ENCODE data around the gene SLC2A11.

DNA sequence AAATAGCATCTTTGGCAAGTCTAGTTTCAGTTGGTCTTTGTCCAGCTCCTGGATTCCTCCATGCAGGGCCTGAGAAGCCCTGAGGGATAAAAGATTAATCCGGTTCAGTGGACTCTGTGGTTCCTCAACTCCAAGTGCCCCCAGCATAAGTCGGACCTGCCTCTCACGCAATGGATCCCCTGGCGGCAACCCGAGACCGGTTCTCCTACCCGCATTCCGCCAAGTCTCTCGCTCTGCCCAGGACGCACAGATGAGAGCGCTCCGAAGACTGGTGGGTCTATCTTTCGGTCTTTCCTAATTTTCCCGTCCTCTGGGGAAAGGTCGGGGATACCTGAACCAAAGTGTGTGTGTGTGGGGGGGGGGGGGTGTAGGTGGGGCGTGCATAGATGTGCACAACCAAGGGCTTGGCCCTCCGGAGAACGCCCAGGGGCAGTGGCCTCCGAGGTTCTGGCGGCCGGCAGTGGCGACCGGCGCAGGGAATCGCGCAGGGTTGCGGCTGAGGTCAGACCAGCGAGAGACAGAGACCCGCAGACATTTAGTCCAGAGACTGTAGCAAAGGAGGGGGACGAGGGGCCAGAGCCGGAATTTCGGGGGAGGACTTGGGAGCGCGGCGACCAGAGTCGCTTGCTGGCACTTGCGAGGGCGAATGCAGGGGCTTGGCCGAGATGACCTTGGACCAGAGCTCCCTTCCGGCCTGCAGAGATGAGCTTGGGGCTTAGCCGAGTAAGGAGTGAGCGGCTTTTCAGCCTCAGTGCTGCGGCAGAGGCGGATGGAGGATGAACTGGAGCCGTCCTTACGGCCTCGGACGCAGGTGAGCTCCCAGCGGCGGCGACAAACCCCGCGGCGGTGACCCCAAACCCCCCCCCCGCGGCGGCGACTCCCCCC lies 712 bp upstream of the SLC2A11 start:
- TF ChIP-seq CTCF (conservative IDR thresholded peaks at IDR 0.05; ENCODE audit: low read length) (no peak), EZH2phosphoT487 (IDR thresholded peaks at IDR 0.05; ENCODE audit: borderline replicate concordance, low read depth, low read length) (no peak)

Data from OCI-LY7 (cell line).